B cell (primary cell): ENCODE results near the gene RNF44.

Experiments
- EZH2 ChIP-seq: IDR thresholded peaks from 2 replicates; pipeline ENCODE4 v1.6.1; 2012; ENCODE audit warnings: borderline replicate concordance, low read depth, mild to moderate bottlenecking, moderate library complexity, low read length; ENCODE audit not compliant: insufficient read depth, poor library complexity, severe bottlenecking
- TF ChIP-seq, protein P1 (sequence below): fragments of 200-600 bp; IDR thresholded peaks from one replicate; pipeline ENCODE4 v1.8.0; 2022; ENCODE audit warnings: antibody characterized with exemption, mild to moderate bottlenecking

DNA sequence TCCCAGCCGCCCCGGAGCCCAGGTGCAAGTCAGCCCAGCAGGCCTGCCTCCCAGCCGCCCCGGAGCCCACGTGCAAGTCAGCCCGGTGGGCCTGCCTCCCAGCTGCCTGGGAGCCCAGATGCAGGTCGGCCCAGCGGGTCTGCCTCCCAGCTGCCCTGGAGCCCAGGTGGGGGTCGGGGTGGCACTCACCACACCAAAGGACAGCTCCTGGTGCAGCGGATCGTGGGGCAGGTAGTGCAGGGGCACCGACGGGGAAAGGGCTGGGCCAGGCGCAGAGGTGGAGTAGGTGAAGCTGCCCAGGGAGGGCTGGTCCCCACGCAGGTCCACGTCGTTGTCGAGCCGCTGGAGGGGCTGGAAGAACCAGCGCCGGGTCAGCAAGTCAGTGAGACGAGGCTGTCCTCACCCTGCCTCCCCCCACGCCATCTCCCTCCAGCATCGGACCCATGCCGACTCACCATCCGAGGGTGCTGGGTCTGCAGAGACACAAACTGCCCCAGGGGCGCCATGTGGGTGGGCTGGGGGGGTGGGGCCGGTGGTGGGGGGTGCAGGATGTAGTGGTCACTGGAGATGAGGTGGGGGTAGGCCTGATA lies 6.7 kb downstream of the RNF44 start:
- TF ChIP-seq, protein P1, sequence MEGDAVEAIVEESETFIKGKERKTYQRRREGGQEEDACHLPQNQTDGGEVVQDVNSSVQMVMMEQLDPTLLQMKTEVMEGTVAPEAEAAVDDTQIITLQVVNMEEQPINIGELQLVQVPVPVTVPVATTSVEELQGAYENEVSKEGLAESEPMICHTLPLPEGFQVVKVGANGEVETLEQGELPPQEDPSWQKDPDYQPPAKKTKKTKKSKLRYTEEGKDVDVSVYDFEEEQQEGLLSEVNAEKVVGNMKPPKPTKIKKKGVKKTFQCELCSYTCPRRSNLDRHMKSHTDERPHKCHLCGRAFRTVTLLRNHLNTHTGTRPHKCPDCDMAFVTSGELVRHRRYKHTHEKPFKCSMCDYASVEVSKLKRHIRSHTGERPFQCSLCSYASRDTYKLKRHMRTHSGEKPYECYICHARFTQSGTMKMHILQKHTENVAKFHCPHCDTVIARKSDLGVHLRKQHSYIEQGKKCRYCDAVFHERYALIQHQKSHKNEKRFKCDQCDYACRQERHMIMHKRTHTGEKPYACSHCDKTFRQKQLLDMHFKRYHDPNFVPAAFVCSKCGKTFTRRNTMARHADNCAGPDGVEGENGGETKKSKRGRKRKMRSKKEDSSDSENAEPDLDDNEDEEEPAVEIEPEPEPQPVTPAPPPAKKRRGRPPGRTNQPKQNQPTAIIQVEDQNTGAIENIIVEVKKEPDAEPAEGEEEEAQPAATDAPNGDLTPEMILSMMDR, result no peak
- TF ChIP-seq EZH2, result no peak
